Smooth muscle cell (in vitro differentiated cells): ENCODE measurements around the gene ZNF771. TPM values are rescaled to one million over a fixed set of nuclear protein-coding genes. Genes with fewer than 3 reads are reported as not detected.
A peak's percentile ranks its signal among the peaks of the same experiment; 100 is the strongest.

Experiments used
- DNase-seq: peaks from one replicate; lab custom pipeline; 2025; ENCODE audit not compliant: unreplicated experiment; lab: John Stamatoyannopoulos, UW
- H2AFZ ChIP-seq: fragments of 200-600 bp; sonication (generic); 2 replicates; pipeline ENCODE4 v1.6.0; 2016; ENCODE audit warnings: antibody characterized with exemption, low read depth, mild to moderate bottlenecking
- H3F3A ChIP-seq: fragments of 200-600 bp; sonication (generic); 2 replicates; pipeline ENCODE4 v1.6.0; 2017; ENCODE audit warnings: antibody characterized with exemption, low read depth
- H3K27ac ChIP-seq: fragments of 200-600 bp; sonication (generic); 2 replicates; pipeline ENCODE4 v1.5.1; 2016; ENCODE audit warnings: low read depth, mild to moderate bottlenecking
- H3K27me3 ChIP-seq: fragments of 200-600 bp; sonication (generic); 2 replicates; pipeline ENCODE4 v1.6.1; 2016; ENCODE audit warnings: low read depth, mild to moderate bottlenecking
- H3K36me3 ChIP-seq: fragments of 200-600 bp; sonication (generic); 2 replicates; pipeline ENCODE4 v1.5.1; 2016; ENCODE audit warnings: low read depth
- H3K4me1 ChIP-seq: fragments of 200-600 bp; sonication (generic); 2 replicates; pipeline ENCODE4 v1.5.1; 2016; ENCODE audit warnings: low read depth
- H3K4me2 ChIP-seq: fragments of 200-600 bp; sonication (generic); 2 replicates; pipeline ENCODE4 v1.6.0; 2016; ENCODE audit warnings: mild to moderate bottlenecking
- H3K4me3 ChIP-seq: fragments of 200-600 bp; sonication (generic); 2 replicates; pipeline ENCODE4 v1.5.1; 2016; ENCODE audit warnings: mild to moderate bottlenecking
- H3K79me2 ChIP-seq: fragments of 200-600 bp; sonication (generic); 2 replicates; pipeline ENCODE4 v1.6.0; 2016; ENCODE audit warnings: low read depth, mild to moderate bottlenecking
- H3K9ac ChIP-seq: fragments of 200-600 bp; sonication (generic); 2 replicates; pipeline ENCODE4 v1.6.0; 2016; ENCODE audit warnings: low read depth
- H3K9me3 ChIP-seq: fragments of 200-600 bp; sonication (generic); replicated peaks from 2 replicates; pipeline ENCODE4 v1.5.1; 2016; ENCODE audit warnings: low read depth
- H4K20me1 ChIP-seq: fragments of 200-600 bp; sonication (generic); 2 replicates; pipeline ENCODE4 v1.6.0; 2016; ENCODE audit warnings: low read depth
- WGBS: methylation state at CpG from one replicate; pipeline ENCODE4 v1.1.7; 2016; ENCODE audit warnings: low lambda C conversion rate; 5-methylcytosine and 5-hydroxymethylcytosine counted together
- polyA plus RNA-seq: library from polyadenylated mRNA; unstranded; fragments of >200 nt; fragmentation: Nextera tagmentation; extraction: Ambion mirVana; gene quantifications from 2 replicates; pipeline ENCODE4 v1.2.1, GENCODE V29; 2016
- total RNA-seq: library from RNA; depleted of rRNA; stranded (reverse); fragments of >200 nt; gene quantifications from 2 replicates; pipeline ENCODE4 v1.2.3, GENCODE V29; 2014
- TF ChIP-seq, protein P1 (sequence below): fragments of 200-600 bp; sonication (generic); IDR thresholded peaks from 2 replicates; pipeline ENCODE4 v1.5.1; 2017; ENCODE audit warnings: borderline replicate concordance, mild to moderate bottlenecking, antibody characterized with exemption; ENCODE audit not compliant: insufficient read depth, poor library complexity, severe bottlenecking

Gene ZNF771
- total RNA-seq (6.6 and 7.2 TPM in 2 replicates), polyA plus RNA-seq (14.5 and 20.9 TPM in 2 replicates)

DNA sequence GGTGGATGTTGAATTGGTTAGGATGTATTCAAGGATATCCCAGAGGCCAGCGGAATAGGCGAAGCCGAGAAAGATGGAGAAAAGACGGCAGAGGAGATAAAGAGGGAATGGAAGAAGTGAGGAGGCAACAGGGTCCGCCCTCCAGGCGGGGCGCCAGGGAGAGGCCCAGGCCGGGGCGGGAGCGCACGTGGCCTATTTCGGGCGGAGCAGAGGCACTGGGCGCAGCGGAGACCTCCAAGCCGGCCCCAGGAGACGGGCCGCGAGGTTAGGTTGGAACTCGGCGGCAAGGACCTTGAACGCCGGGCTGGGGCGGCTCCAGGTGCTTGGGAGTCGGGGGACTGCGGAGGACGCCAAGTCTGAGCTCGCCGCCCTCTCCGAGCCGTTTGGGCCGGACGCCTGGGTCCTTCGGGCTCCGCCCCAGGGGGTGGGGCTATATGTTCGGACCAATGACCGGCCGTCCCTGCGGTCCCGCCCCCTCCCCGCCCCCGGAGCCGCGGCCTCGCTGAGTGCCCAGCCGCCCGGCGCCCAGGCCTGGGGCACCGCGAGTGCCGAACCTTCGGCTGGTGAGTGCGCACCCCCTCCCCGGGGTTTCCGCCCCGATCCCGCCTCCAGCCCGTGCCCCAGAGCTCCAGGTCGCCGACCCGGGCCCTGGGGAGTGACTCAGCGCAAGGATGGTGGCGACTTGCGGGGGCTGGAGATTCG is at the start of gene ZNF771:
Gene ZNF771 (plus strand): TSS at position 505 of the 702 bp plus-strand sequence. CDS start 448 bp downstream, outside the sequence.
- Histone ChIP-seq H3K36me3 (no peaks in the 10 kb centered on the region), H3F3A (peaks cover 10% of the 10 kb centered on the region), H4K20me1 (peaks cover 5% of the 10 kb centered on the region), H3K79me2 (peaks cover 15% of the 10 kb centered on the region), H3K4me1 (peaks cover 6% of the 10 kb centered on the region), H3K4me3 (peak within 1 kb of the TSS; percentile 80), H3K27me3 (no peaks in the 10 kb centered on the region), H3K27ac (peak within 1 kb of the TSS; percentile 84), H3K9ac (peak within 1 kb of the TSS; percentile 77), H3K4me2 (peak within 1 kb of the TSS; percentile 84), H2AFZ (peak within 1 kb of the TSS; percentile 82), H3K9me3 (no peaks in the 10 kb centered on the region)
- TF ChIP-seq, protein P1, sequence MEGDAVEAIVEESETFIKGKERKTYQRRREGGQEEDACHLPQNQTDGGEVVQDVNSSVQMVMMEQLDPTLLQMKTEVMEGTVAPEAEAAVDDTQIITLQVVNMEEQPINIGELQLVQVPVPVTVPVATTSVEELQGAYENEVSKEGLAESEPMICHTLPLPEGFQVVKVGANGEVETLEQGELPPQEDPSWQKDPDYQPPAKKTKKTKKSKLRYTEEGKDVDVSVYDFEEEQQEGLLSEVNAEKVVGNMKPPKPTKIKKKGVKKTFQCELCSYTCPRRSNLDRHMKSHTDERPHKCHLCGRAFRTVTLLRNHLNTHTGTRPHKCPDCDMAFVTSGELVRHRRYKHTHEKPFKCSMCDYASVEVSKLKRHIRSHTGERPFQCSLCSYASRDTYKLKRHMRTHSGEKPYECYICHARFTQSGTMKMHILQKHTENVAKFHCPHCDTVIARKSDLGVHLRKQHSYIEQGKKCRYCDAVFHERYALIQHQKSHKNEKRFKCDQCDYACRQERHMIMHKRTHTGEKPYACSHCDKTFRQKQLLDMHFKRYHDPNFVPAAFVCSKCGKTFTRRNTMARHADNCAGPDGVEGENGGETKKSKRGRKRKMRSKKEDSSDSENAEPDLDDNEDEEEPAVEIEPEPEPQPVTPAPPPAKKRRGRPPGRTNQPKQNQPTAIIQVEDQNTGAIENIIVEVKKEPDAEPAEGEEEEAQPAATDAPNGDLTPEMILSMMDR = no peak
- DNase-seq = peak; percentile 94
- WGBS = under 1% methylated on average over 42 of the region's 65 CpGs

DNA sequence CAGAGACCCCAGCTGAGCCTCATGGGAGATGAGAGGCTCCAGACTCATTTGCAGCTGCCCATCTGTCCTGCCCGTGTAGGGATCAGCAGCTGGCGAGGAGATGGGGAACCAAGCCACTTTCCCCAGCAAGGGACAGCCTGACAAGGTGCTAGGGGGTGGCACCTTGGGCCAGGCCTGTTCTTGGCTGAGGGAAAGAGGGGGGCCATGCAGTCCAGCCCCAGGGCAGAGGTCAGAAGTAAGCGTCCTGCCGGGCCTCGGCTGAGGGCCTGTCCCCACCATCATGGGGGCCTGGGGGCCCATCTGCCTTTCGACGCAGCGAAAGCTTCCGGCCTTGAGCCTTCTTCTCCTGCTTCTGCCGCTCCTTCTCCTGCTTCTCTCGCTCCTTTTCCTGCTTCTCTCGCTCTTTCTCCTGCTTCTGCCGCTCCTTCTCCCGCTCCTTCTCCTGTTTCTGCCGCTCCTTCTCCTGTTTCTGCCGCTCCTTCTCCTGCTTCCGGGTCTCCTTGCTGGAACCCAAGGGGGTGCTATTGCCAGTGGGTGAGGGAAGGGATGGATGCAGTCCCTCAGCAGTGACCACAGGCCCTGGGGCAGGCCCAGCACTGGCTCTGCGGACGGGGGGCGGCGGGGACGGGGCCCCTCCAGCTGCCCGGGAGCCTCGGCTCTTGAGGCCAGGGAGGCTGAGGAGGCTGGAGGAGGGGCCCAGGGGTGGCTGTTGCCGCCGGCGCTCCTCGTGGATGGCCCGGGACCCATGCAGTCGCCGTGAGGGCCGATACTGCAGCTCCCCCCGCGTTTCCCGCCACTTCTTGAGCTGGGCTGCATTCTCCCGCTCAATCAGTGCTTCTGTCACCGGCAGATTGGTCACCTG is 49.5 kb upstream of the ZNF771 start:
- no peaks in the 10 kb centered on the region for H3K9me3 ChIP-seq
- no peaks in the 10 kb centered on the region for H3F3A ChIP-seq
- H2AFZ ChIP-seq = no peak overlapping the region
- H3K36me3 ChIP-seq = no peaks in the 10 kb centered on the region
- H3K9ac ChIP-seq = no peak overlapping the region
- 96% methylated on average over 36 of the region's 37 CpGs for WGBS
- no peak for DNase-seq
- H3K4me3 ChIP-seq = no peak overlapping the region
- peaks cover 44% of the 10 kb centered on the region for H3K79me2 ChIP-seq
- H4K20me1 ChIP-seq = no peaks in the 10 kb centered on the region
- peaks cover 16% of the 10 kb centered on the region for H3K4me1 ChIP-seq
- no peak overlapping the region for H3K4me2 ChIP-seq
- TF ChIP-seq, protein P1 = no peak
- no peaks in the 10 kb centered on the region for H3K27me3 ChIP-seq
- no peak overlapping the region for H3K27ac ChIP-seq

DNA sequence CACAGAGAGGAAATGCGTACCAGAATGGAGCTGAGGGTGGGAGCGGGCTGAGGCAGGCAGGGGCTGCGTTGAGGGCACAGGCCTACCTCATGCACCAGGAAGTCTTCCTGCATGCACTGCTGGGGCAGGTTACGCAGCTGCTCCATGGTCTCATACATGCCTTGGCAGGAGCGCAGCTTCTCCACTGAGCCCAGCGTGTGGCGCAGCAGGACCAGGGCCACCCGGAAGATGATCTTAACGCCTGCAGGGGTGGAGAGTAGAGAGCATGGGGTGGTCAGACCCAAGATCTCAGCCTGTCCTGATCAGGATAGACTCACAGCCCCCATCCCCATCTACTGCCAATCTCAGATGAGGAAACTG is 48.8 kb upstream of the ZNF771 start:
- Histone ChIP-seq H2AFZ (no peak overlapping the region), H3K9ac (no peak overlapping the region), H3K27ac (no peak overlapping the region), H3K27me3 (no peaks in the 10 kb centered on the region), H3K9me3 (no peaks in the 10 kb centered on the region), H3K4me2 (no peak overlapping the region), H3F3A (no peaks in the 10 kb centered on the region), H4K20me1 (no peaks in the 10 kb centered on the region), H3K36me3 (no peaks in the 10 kb centered on the region), H3K79me2 (peaks cover 49% of the 10 kb centered on the region), H3K4me1 (peaks cover 16% of the 10 kb centered on the region), H3K4me3 (no peak overlapping the region)
- 93% methylated on average over 9 of the region's 9 CpGs for WGBS
- TF ChIP-seq, protein P1 = no peak
- DNase-seq = no peak
